Mucosa of descending colon (tissue), 3 donors: ENCODE results near the gene KIF17. TPM values are rescaled to one million over a fixed set of nuclear protein-coding genes. Genes with fewer than 3 reads are reported as not detected.

Experiments used
- ATAC-seq: fragments of 200-7000 bp; cut with Tn5 transposase; one replicate; pipeline ENCODE4 v1.9.1; 2020; ENCODE audit warnings: mild to moderate bottlenecking, moderate library complexity
- DNase-seq, 3 donors: peaks; one replicate each; pipeline ENCODE4 v3.0.0-alpha.2; 2020
- H3K36me3 ChIP-seq: fragments of 200-600 bp; one replicate; pipeline ENCODE4 v1.8.0; 2021; ENCODE audit warnings: low read depth, mild to moderate bottlenecking
- H3K4me1 ChIP-seq: fragments of 200-600 bp; one replicate; pipeline ENCODE4 v1.8.0; 2021; ENCODE audit warnings: low read depth, mild to moderate bottlenecking
- H3K4me3 ChIP-seq: fragments of 200-600 bp; one replicate; pipeline ENCODE4 v1.8.0; 2021; ENCODE audit warnings: mild to moderate bottlenecking
- H3K9me3 ChIP-seq: fragments of 200-600 bp; one replicate; pipeline ENCODE4 v1.8.0; 2021; ENCODE audit warnings: mild to moderate bottlenecking
- intact Hi-C, 2 donors: fragments of 100-400 bp; cut with DNase I in 1 of 2; cut with micrococcal nuclease in 1 of 2; formaldehyde crosslinking; loops; one replicate each; pipeline versions ENCODE4 v1.11.0 to v1.11.1; 2022; cut with DNase I, micrococcal nuclease
- total RNA-seq, 3 donors: library from RNA; stranded (reverse); fragmentation: NEBNext Ultra II Directional in 2 of 3; extraction: Animal tissue kit (Norgen Biotek cat#: 25700) in 2 of 3; gene quantifications; one replicate each; pipeline versions ENCODE4 v1.2.1 to v1.2.4, GENCODE V29; 2021 to 2023
- TF ChIP-seq, protein P1 (sequence below): fragments of 200-600 bp; IDR thresholded peaks from one replicate; pipeline ENCODE4 v1.8.0; 2022; ENCODE audit warnings: antibody characterized with exemption, mild to moderate bottlenecking
- donor health status: DM: no; HTN: no; CAD: no; lungs with moderate emphysema.
- donor health status: DM: no; HTN: no; CAD: no.
- donor health status: DM: no; HTN: yes; CAD: no.

KIF17 gene
- total RNA-seq, 3 donors from 2014 or later = 0.20 to 0.63 (median 0.53) TPM

DNA sequence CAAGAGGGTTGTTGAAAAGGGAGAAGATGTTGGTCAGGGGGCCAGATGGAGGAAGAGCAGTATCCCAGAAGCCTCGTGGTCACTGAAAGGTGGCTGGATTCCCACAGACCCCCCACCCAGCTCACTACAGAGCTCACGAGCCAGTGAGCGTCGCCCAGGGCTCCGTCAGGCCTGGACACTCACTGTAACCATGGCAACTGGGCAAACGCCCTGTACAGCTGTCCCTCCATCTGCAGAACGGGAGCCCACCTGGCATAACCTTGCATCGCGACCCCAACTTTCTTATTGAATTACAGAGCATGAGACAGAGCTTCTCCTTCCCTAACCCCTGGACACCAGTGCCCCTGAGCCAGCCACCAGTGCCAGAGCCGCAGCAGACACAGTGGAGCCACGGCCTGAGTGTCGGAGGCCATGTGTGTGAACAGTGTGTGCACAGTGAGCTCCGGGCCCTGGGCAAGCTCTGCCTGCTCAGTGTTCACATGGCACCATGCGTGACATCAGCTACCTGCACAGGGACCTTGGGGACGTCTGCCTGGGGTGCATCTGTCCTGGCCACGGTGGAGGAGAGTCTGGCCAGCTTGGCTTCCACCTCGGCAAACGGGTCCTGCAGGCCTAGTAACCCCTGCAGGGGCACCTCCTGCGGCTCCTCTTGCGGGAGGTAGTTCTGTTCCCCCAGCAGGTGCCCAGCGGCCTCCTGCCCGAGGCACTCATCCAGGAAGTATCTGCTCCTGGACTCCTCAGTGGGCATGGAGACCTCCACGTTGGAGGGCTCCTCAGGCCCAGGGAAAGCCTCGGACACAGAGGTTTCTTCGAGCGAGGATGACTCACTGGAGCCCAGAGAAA is 30.7 kb downstream of the KIF17 start:
- TF ChIP-seq, protein P1, sequence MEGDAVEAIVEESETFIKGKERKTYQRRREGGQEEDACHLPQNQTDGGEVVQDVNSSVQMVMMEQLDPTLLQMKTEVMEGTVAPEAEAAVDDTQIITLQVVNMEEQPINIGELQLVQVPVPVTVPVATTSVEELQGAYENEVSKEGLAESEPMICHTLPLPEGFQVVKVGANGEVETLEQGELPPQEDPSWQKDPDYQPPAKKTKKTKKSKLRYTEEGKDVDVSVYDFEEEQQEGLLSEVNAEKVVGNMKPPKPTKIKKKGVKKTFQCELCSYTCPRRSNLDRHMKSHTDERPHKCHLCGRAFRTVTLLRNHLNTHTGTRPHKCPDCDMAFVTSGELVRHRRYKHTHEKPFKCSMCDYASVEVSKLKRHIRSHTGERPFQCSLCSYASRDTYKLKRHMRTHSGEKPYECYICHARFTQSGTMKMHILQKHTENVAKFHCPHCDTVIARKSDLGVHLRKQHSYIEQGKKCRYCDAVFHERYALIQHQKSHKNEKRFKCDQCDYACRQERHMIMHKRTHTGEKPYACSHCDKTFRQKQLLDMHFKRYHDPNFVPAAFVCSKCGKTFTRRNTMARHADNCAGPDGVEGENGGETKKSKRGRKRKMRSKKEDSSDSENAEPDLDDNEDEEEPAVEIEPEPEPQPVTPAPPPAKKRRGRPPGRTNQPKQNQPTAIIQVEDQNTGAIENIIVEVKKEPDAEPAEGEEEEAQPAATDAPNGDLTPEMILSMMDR = no peak
- intact Hi-C loops = no loop called here
- DNase-seq = no peak
- H3K9me3 ChIP-seq = no peaks in the 10 kb centered on the region
- H3K4me1 ChIP-seq = no peaks in the 10 kb centered on the region
- no peak for ATAC-seq
- no peaks in the 10 kb centered on the region for H3K36me3 ChIP-seq
- no peak overlapping the region for H3K4me3 ChIP-seq

DNA sequence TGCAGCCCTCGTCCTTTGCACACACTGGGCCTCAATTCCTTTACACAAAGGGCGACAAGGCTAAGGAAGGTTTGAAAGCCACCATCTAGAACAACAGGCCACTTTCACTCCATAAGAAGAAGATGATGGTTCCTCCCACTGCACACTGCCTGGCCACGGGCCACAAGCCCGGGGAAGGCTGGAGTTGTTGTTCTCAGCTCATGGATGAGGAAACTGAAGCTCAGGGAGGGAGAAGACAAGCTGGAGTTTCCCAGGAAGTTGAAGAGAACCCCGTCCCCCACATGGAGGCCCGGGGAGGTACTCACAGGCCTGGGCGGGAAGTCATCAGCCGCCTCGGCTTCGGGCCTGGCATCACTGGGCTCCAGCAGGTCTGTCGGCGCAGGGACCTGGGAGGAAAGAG is 32.1 kb downstream of the KIF17 start:
- Histone ChIP-seq H3K4me1 (no peaks in the 10 kb centered on the region), H3K4me3 (no peak overlapping the region), H3K9me3 (no peaks in the 10 kb centered on the region), H3K36me3 (no peaks in the 10 kb centered on the region)
- DNase-seq (no peak), ATAC-seq (no peak)
- TF ChIP-seq, protein P1 = no peak
- intact Hi-C loops = no loop called here

DNA sequence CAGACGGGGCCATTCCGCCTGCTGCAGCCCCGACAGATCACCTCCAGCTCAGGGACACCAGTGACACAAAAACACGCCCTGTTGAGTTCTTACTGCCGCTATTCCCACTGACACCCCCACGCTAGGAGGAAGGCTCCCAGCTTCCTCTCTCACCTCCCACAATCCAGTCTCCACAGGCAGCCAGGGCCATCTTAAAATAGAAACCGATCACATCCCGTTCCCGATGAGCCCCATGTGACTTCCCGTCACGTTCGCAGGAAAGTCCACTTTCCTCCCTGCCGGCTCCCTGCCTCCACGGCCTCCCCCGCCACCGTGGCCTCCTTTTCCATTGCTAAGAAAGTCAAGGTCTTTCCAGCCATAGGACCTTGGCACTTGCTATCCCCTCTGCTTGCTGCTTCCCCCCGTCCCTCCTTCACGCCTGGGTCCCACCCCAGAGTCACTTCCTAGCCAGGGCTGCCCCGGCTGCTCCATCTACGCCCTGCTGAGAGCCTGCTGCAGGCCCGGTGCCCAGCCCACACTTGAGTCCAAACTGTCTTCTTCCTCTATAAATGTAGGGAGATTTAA is 32.6 kb downstream of the KIF17 start:
- Histone ChIP-seq H3K4me3 (no peak overlapping the region), H3K9me3 (no peaks in the 10 kb centered on the region), H3K4me1 (no peaks in the 10 kb centered on the region), H3K36me3 (no peaks in the 10 kb centered on the region)
- ATAC-seq (no peak), DNase-seq (peak in 1 of 3 donors; percentile 24)
- TF ChIP-seq, protein P1 = no peak
- intact Hi-C loops = no loop called here

DNA sequence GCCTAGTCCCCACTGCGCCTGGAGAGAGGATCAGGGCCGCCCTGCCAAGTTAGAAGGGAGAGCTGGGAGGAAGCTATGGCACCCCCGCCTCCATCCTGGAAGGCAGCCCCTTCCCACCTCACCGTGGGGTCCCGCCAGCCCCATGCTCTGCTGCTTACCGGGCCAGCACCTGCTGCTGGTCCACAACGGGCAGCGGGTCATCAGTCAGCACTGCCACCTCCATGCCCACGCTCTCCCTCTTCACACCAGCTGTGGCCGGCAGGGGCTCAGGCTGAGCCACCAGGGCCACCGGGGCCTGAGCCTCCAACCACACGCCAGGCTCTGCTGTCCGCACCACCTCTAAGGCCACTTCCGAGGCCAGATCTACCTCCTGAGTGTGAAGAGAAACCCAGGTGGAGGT is 33.2 kb downstream of the KIF17 start:
- Histone ChIP-seq H3K4me1 (no peaks in the 10 kb centered on the region), H3K36me3 (no peaks in the 10 kb centered on the region), H3K4me3 (no peak overlapping the region), H3K9me3 (no peaks in the 10 kb centered on the region)
- ATAC-seq (no peak), DNase-seq (no peak)
- intact Hi-C loops = no loop called here
- TF ChIP-seq, protein P1 = no peak

DNA sequence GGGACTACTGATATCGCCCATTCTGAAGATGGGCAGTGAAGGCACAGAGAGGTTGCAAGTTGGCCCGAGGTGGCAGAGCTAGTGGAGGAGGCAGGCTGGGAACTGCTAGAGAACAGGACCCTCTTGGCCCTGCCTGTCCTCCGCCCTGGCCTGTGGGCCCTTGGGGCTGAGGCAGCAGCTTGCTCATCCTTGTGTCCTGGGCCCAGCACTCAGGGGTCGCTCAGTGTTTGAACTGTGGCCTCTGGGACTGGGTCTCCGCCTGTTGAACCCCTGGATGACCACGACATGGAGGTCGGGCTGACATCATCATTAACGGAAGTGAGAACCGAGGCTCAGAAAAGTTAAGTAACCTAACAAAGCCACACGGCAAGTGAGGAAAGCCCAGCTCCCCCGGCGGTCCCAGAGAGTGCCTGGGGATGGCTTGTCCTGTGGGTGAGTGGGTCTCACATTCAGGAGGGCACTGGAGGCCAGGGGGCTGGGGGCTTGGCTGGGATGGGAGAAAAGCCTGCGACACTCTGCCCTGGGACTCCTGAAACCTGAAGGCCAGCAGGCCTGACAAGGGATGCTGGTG is 33.7 kb downstream of the KIF17 start:
- no peak for ATAC-seq
- no peak for DNase-seq
- Histone ChIP-seq H3K4me3 (no peak overlapping the region), H3K9me3 (no peaks in the 10 kb centered on the region), H3K36me3 (no peaks in the 10 kb centered on the region), H3K4me1 (no peaks in the 10 kb centered on the region)
- TF ChIP-seq, protein P1 = no peak
- intact Hi-C loops = no loop called here
